Testis (tissue), 2 donors: Measurements from ENCODE around the gene NBEA.

Experiments used
- CTCF ChIP-seq, 3 experiments: fragments of 450-650 bp in 2 of 3; fragments of 200-600 bp in 1 of 3; sonication (generic) in 1 of 3; IDR thresholded peaks; one replicate each; pipeline ENCODE4 v1.5.1; 2016 to 2019; ENCODE audit warnings: antibody characterized with exemption in 3 of 3, mild to moderate bottlenecking in 2 of 3, moderate library complexity in 1 of 3
- POLR2A ChIP-seq: fragments of 450-650 bp; IDR thresholded peaks from one replicate; pipeline ENCODE4 v1.6.1; 2017; ENCODE audit warnings: antibody characterized with exemption, mild to moderate bottlenecking, moderate library complexity

GRCh38 chr13:35349052-35349451, 407.0 kb downstream of the NBEA start:
- TF ChIP-seq CTCF (IDR thresholded peaks at IDR 0.05) (no peak), POLR2A (no peak)
